GM18951 (cell line): Measurements from ENCODE around the gene KIF26B.

Source experiments
- POLR2A ChIP-seq: IDR thresholded peaks from 4 replicates; pipeline ENCODE4 v1.6.1; 2011; ENCODE audit warnings: mild to moderate bottlenecking; ENCODE audit not compliant: insufficient read length, insufficient read depth; ENCODE audit errors: extremely low read depth
- in situ Hi-C: fragments of 300-500 bp; cut with MboI; formaldehyde crosslinking; loops from one replicate; pipeline ENCODE4 v1.12.0; 2022; ENCODE audit warnings: low sequenced_read_pairs, mixed read lengths, inconsistent platforms; ENCODE audit not compliant: unreplicated experiment

The KIF26B gene

GRCh38 chr1:245154429-245155271 is at the start of gene KIF26B:
KIF26B (plus strand) TSS chr1:245154985; CDS start chr1:245155425, 440 bp downstream.
- no peak for TF ChIP-seq POLR2A
- in situ Hi-C loops: loop anchor here (25.0 kb wide), 1 partner anchor 1308 kb away; no protein-coding TSS in a partner anchor

DNA sequence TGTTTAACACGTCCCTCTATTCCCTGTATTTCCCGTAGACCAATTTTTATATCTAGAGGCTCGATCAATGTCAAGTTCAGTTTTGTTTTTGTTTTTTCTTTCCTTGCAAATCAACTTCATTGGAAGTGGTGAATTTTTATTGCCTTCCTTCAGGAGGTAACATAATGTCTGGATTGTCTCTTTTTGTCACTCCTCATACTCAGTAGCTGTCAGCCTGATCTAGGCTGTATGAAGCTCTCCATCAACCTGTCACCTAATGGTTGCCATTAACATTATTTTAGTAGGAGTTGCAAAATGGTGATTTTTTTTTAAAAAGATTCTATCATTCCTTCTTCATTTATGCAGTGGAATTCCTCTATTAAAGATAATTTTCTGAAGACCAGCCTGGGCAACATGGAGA is 49.7 kb upstream of the KIF26B start:
- in situ Hi-C loops: no loop called here

DNA sequence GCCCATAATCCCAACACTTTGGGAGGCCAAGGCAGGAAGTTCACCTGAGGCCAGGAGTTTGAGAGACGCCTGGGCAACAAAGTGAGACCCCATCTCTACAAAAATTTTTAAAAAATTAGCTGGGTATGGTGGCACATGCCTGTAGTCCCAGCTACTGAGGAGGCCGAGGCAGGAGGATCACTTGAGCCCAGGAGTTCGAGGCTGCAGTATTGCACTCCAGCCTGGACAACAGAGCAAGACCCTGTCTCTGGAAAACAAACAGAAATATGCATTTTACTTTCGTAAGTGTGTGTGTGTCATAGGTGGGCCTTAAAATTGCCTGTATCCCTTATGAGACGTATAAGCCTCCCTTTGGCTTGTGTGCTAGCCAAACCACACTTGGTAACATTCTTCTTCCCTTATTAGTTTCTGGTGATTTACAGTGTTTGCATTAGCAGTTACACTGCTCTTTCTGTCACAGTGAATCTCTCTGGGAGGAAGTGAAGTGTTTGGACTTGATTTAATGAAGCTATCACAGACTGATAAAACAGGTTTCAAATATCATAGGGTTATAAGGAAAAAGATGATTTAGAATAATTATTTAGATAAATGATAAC is 48.9 kb upstream of the KIF26B start:
- in situ Hi-C loops: no loop called here
- TF ChIP-seq POLR2A: no peak

More for the DNA sequence above, 49.7 kb upstream of the KIF26B start:
- TF ChIP-seq POLR2A: no peak

GRCh38 chr1:245107776-245108114 is 47.0 kb upstream of the KIF26B start:
- TF ChIP-seq POLR2A: no peak
- in situ Hi-C loops: no loop called here

DNA sequence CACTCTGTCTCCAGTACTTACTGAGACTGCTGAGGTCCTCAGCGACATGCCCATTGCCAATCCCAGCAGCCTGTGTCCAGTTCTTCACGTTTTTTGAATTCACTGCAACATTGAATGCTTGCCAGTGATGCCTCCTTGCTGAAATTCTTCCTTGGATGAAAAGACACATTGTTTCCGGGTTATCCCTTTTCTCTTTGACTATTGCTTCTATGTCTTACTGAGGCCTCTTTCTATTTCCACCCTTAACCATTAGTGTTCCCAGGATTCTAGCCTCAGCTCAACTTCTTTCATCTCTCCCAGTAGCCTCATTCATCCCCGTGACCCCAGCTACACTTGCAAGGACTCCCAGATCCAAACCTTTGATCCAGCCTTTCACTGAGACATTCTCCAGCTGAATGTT is 46.5 kb upstream of the KIF26B start:
- in situ Hi-C loops: no loop called here
- no peak for TF ChIP-seq POLR2A

GRCh38 chr1:245108909-245109308 is 45.9 kb upstream of the KIF26B start:
- in situ Hi-C loops: no loop called here
- TF ChIP-seq POLR2A: no peak

- in situ Hi-C loops: no loop called here
- no peak for TF ChIP-seq POLR2A
Measured at GRCh38 chr1:245110406-245110805, 44.4 kb upstream of the KIF26B start.

DNA sequence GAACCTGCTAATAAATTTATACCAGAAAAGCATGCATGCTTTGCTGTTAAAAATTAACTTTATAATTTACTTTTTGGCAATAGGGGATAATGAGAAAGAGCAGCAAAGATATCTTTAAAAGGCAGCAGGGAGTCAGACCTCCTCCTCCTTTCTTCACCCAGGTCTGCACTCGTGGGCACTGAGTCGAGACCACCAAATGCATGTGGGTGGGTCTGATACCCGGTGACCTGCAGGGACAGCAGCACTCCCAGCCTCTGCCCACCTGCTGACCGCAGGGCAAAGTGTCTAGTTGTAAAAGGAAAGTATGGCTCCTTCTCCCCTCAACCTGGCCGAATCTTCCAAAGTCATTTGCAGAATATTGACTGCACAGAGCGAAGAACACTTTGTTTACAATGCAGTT is 43.7 kb upstream of the KIF26B start:
- in situ Hi-C loops: no loop called here
- no peak for TF ChIP-seq POLR2A

- in situ Hi-C loops: no loop called here
- no peak for TF ChIP-seq POLR2A
Measured at GRCh38 chr1:245113649-245114048, 41.1 kb upstream of the KIF26B start.

- TF ChIP-seq POLR2A: no peak
- in situ Hi-C loops: no loop called here
Measured at GRCh38 chr1:245116131-245116530, 38.7 kb upstream of the KIF26B start.

- no peak for TF ChIP-seq POLR2A
- in situ Hi-C loops: no loop called here
Measured at GRCh38 chr1:245116751-245117150, 38.0 kb upstream of the KIF26B start.

DNA sequence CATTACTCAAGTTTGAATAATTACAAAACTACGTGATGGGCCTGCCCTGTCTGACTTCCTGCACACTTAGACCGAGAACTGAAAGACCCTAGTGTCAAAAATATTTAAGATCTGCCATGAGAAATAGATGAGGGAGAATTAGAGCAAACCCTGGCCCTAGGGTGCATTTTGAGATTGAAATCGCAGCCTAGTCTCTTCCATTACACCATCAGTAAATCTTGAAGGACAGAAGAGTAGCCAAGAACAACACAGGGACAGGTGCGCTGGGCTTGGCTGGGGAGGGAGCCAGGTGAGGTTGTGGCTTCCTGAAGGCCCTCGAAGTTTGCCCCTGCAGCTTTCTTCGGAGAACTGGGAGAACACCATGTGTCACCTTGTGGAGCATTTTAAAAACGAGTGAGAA is 36.7 kb upstream of the KIF26B start:
- in situ Hi-C loops: no loop called here

GRCh38 chr1:245118806-245119205 is 36.0 kb upstream of the KIF26B start:
- TF ChIP-seq POLR2A: no peak
- in situ Hi-C loops: no loop called here

More for the DNA sequence above, 36.7 kb upstream of the KIF26B start:
- TF ChIP-seq POLR2A: no peak

GRCh38 chr1:245121523-245121922 is 33.3 kb upstream of the KIF26B start:
- in situ Hi-C loops: no loop called here
- no peak for TF ChIP-seq POLR2A
